ENCODE data around the gene COL9A3.

GRCh38 chr20:62837790-62838127 is 20.9 kb downstream of the COL9A3 start:
- TF ChIP-seq, protein P1, sequence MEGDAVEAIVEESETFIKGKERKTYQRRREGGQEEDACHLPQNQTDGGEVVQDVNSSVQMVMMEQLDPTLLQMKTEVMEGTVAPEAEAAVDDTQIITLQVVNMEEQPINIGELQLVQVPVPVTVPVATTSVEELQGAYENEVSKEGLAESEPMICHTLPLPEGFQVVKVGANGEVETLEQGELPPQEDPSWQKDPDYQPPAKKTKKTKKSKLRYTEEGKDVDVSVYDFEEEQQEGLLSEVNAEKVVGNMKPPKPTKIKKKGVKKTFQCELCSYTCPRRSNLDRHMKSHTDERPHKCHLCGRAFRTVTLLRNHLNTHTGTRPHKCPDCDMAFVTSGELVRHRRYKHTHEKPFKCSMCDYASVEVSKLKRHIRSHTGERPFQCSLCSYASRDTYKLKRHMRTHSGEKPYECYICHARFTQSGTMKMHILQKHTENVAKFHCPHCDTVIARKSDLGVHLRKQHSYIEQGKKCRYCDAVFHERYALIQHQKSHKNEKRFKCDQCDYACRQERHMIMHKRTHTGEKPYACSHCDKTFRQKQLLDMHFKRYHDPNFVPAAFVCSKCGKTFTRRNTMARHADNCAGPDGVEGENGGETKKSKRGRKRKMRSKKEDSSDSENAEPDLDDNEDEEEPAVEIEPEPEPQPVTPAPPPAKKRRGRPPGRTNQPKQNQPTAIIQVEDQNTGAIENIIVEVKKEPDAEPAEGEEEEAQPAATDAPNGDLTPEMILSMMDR (IDR thresholded peaks at IDR 0.05), result no peak
- TF ChIP-seq TCF7L2 (IDR thresholded peaks at IDR 0.05; ENCODE audit: low read depth, low read length), result no peak
